ENCODE measurements around the gene UNC13B. TPM values are rescaled to one million over a fixed set of nuclear protein-coding genes. Genes with fewer than 3 reads are reported as not detected.
"Not testable (repeated sequence)": the region's sequence is repeated elsewhere in the genome, so short reads cannot be mapped to it uniquely, and the experiment has no call there.

The UNC13B gene
- total RNA-seq (2014; rRNA removed; shearing (Covaris generic)), result 13.2 and 17.2 TPM in 2 replicates

- peak; percentile 96 for DNase-seq (ENCODE audit: low read depth)
Observed at GRCh38 chr9:35161713-35162604, at the start of gene UNC13B. Gene UNC13B, plus strand, starts transcription at chr9:35162009. Its CDS starts 275 bp downstream, at chr9:35162284.

DNA sequence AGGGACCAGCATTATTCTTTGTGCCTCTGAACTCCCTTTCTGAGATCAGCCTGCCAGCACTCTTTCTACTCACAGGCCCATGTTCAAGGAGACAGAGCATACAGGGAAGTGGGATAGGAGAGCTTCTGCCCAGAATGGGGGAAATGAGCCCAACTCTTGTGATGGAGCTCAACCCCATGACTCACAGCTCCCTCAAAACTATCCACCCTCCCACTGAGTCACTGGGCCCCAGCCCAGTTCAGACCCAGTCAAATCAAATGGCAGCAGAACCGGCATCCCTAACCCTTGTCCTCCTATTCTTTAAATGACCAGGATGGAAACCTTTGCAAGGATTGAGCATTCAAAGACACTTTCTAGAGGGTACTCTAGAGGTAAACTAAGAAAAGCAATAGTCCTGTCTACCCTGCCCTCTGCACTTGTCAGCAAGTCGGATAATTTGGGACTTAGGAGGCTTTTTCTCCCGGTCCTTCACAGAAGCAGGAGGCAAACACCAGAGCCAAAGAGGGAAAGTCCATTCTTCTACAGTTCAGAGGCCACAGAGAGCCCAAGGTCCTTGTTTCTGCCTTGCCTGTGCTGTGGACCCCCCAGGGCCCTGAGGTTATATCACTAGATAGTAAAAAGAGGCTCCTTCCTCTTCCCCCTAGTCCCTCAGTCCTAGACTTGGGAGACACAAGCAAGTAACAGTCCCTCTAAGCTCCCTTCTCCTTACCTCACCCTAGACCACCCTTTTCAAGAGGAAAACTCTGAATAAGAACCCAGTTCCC is 49.4 kb upstream of the UNC13B start:
- DNase-seq (ENCODE audit: low read depth), result peak; percentile 65

GRCh38 chr9:35114113-35114839 is 47.5 kb upstream of the UNC13B start:
- DNase-seq (ENCODE audit: low read depth), result peak; percentile 90

DNA sequence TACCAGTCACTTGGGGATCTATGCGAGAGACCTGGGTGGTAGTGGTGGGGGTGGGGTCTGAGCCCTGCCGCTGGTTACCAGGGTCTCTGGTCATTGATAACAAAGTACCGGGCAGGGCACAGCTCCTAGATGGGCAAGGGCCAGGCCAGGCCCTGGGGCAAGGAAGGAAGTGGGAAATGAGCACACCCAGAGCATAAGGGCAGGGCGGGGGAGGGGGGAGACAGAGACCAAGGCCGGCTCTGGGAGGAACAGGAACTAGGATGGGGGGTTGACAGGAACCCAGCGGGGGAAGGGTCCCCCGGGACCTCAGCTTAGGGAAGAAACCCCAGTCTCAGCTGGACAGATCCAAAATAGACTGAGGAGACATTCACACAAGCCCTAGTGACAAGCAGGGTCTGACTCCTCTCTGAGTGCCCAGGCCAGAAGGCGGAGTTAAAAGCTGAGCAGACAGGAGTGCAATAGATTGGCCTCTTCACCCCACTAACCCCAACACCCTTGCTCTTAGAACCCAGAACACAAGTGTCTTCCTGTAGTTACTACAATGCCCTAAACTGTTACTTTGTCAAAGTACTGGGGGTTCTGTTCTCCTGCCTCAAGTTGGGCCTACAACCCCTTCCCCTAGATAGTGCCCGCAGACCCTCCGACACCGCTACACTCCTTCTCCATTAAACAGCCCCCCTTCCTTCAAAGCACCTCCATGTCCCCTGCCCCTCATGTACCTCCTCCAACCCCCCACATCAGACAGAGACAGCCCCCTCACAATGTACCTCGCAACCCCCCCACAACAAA is 46.8 kb upstream of the UNC13B start:
- peak; percentile 54 for DNase-seq (ENCODE audit: low read depth)

DNA sequence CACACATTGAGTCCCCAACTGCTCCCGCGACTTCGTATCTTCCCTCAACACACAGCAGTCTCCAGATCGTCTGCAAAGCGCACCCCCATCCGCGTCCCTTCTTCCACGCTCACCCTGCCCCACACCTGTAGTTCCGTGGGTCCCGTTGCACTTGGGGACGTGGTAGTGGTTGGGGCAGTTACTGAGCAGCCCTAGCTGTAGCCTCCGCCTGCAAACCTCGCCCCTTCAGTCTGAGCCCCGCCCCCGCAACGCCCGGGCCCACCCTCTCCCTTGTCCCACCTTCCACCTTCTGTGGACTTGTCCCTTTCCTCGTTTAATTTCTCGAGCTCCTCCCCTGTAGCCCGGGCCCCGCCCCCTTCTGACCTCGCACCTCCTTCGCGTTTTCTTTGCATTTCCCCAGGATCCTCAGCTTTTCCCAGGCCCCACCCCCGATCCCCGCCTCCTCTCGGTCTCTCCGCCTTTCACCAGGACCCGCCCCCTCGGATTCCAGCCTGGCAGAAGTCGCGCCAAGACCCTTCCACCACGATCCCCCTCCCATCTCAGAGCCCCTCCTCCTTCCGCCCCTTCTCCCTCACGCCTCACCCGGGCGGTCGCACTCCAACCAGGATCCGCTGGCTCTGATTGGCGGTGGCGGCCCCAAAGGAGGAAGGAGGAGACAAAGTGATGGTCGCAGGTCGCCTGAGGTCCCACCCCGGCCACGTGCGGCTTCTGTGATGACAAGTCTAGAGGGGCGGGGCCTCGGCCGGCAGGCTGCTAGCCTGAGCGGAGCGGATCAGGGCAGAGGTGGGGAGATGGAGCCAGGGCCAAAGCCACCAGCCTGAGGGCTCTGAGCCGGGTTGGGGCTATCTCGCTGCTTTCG is 45.9 kb upstream of the UNC13B start, which contains the start of gene ATOSB:
TSS of gene ATOSB (minus strand) at position 183 of the 859 bp plus-strand sequence. CDS start 7,588 bp downstream, outside the sequence.
- peak; percentile 97 for DNase-seq (ENCODE audit: low read depth)

- DNase-seq (ENCODE audit: low read depth), result no peak
Observed at GRCh38 chr9:35116539-35116897, 45.3 kb upstream of the UNC13B start.

DNA sequence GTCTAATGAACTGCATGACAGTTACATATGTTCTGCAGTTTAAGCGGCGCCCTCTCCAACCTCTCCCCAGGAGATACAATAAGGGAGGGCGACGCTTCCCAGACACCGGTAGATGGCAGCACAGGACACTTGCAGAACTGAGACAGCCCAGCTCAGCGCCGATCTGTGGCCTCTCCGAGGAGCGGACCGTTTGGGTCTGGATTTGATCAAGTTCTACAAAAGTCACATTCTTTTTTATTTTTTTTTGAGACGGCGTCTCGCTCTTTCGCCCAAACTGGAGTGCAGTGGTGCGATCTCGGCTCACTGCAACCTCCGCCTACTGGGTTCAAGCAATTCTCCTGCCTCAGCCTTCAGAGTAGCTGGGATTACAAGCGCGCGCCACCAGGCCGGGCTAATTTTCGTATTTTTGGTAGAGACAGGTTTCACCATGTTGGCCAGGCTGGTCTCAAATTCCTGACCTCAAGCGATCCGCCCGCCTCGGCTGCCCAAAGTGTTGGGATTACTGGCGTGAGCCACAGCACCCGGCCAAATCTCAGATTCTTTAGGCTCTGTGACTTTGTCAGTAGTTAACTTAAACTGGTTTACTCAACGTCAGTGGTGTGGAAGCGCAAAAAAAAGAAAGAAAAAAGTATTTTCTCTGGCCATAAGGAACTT is 44.8 kb upstream of the UNC13B start:
- DNase-seq (ENCODE audit: low read depth), result peak; percentile 95

DNA sequence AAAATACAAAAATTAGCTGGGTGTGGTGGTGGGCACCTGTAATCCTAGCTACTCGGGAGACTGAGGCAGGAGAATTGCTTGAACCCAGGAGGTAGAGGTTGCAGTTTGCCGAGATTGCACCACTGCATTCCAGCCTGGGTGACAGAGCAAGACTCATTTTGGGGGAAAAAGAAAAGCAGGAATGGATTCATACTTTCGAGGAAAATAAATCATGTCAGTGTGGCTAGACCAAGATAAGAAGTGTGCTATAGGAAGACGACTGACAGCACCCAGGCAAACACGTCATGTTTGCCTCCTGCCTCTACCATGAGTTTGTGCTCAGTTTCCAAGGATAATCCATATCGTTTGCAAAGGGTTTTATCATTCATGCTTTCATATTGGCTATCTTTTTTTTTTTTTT is 26.9 kb upstream of the UNC13B start:
- no peak for DNase-seq (ENCODE audit: low read depth)

GRCh38 chr9:35135988-35136387 is 25.8 kb upstream of the UNC13B start:
- no peak for DNase-seq (ENCODE audit: low read depth)

GRCh38 chr9:35136866-35137265 is 24.9 kb upstream of the UNC13B start:
- no peak for DNase-seq (ENCODE audit: low read depth)

GRCh38 chr9:35140093-35140492 is 21.7 kb upstream of the UNC13B start:
- DNase-seq (ENCODE audit: low read depth), result no peak

DNA sequence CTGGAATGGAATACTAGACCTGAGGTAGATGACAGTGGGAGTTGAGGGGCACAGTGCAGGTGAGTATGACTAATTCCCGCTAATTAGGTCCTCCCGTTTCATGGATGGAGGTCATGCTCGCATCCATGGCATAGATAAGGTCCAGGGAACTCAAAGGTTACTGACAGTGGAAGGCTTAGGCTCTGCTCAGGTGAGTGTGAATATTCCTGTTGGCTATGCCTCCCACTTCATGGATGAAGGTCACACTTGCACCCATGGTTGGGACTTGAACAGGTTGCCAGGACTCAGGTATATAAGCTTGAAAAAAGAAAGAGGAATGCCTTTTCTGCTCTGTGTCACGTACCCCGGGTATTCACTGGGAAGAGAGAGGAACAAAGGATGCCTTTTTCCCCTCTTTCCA is 19.8 kb upstream of the UNC13B start:
- no peak for DNase-seq (ENCODE audit: low read depth)

DNA sequence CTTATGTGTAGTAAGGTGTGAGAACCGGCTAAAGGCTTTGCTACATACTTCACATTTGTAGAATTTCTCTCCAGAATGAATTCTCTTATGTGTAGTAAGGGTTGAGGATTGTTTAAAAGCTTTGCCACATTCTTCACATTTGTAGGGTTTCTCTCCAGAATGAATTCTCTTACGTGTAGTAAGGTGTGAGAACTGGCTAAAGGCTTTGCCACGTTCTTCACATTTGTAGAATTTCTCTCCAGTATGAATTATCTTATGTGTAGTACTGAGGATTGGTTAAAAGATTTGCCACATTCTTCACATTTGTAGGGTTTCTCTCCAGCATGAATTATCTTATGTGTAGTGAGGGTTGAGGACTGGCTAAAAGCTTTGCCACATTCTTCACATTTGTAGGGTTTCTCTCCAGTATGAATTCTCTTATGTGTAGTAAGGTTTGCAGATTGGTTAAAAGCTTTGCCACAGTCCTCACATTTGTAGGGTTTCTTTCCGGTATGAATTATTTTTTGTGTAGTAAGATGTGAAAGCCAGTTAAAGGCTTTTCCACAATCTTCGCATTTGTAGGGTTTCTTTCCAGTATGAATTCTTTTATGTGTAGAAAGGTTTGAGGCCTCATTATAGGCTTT is 13.8 kb upstream of the UNC13B start:
- DNase-seq (ENCODE audit: low read depth), result not testable (repeated sequence)

DNA sequence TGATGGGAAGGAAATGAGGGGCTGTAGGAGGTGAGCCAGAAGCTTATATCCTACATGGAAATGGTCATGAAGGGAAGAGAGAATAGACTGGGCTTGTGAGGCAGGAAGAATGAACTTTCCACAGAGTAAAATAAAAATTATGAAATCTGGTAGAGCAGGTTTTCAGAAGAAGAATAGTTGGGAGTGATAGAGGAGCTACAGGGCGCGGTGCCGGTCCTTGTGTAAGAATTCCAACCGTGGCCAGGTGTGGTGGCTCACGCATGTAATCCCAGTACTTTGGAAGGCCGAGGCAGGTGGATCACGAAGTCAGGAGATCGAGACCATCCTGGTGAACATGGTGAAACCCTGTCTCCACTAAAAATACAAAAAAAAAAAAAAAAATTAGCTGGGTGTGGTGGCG is 8.9 kb upstream of the UNC13B start:
- no peak for DNase-seq (ENCODE audit: low read depth)

DNA sequence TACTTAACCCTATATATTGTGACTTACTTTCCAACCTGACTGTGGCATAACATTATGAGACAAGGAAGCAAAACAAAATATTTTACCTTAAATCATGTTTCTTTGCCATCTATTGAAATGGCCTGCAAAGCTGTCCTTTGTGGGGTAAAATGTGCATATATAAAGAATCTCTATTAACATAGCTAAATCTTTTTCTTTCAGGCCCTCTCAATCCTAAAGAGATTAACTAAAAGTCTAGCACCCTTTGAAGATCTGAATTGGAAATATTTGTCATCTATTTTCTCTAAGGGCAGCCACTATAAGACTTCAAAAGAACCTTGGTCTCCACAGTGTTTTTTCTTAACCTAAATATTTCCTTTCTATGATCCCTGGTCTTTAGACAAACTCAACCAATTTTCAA is 5.0 kb upstream of the UNC13B start:
- no peak for DNase-seq (ENCODE audit: low read depth)

DNA sequence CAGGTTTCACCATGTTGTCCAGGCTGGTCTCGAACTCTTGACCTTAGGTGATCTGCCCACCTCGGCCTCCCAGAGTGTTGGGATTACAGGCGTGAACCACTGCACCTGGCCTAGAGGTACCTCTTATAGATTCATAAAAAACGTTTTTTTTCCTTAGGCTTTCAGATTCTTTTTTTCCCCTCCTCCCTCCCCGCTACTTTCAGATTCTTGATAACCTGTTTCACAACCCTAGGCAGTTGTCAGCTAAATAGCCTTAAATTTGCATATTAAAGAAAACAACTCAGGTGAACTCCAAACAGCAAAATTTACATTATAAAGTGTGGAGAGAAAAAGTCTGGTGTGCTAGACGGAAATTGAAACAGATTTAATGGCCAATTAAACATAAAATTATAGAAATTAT is 4.0 kb upstream of the UNC13B start:
- DNase-seq (ENCODE audit: low read depth), result not testable (repeated sequence)

GRCh38 chr9:35158501-35159280 is 3.1 kb upstream of the UNC13B start:
- no peak for DNase-seq (ENCODE audit: low read depth)

DNA sequence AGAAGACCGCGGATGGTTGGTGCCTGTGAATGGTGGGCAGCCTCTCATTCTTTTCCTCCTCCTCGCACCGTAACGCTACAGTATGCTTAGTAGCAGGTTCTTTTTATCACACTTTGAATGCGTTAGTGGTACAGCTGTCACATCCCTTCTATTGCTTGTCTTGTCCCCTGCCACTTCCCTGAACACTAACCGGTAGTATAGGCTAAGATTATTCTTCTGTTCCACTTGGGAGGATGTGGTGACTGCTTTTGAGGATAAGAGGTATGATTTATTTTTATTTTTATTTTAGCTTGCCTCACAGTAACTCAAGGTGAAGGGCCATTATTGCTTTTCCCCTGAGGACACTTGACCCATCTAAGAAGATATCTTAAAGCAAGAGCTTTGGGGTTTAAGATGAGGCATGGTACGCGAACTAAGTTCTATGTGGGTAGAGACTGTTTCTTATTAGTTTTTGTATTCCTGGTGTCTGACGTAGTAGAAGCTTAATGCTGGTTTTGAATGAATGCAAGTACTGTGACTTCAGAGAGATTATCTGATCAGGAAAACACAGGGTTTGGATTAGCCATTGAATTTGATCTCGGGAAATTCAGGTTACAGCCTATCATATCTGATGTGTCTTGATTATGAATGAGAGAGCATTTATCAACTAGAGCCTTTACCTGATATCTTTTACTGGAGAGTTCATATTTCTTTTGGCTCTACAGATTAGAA is 951 bp downstream of the UNC13B start:
- DNase-seq (ENCODE audit: low read depth), result no peak
